AG09309 (cell line): ENCODE measurements around the gene SDK2.

Experiments
- DNase-seq: peaks from one replicate; pipeline ENCODE4 v3.0.0-alpha.2; 2010; ENCODE audit warnings: low read depth
- H3K4me3 ChIP-seq: 2 replicates; pipeline ENCODE4 v1.5.1; 2011; ENCODE audit warnings: mild to moderate bottlenecking, low read depth, low read length, moderate library complexity; ENCODE audit not compliant: control insufficient read depth
- TF ChIP-seq, protein P1 (sequence below): IDR thresholded peaks from 2 replicates; pipeline ENCODE4 v1.5.1; 2011; ENCODE audit warnings: mild to moderate bottlenecking, low read depth, low read length, inconsistent platforms; ENCODE audit not compliant: insufficient read depth, control insufficient read depth; ENCODE audit errors: missing control alignments

Gene SDK2

DNA sequence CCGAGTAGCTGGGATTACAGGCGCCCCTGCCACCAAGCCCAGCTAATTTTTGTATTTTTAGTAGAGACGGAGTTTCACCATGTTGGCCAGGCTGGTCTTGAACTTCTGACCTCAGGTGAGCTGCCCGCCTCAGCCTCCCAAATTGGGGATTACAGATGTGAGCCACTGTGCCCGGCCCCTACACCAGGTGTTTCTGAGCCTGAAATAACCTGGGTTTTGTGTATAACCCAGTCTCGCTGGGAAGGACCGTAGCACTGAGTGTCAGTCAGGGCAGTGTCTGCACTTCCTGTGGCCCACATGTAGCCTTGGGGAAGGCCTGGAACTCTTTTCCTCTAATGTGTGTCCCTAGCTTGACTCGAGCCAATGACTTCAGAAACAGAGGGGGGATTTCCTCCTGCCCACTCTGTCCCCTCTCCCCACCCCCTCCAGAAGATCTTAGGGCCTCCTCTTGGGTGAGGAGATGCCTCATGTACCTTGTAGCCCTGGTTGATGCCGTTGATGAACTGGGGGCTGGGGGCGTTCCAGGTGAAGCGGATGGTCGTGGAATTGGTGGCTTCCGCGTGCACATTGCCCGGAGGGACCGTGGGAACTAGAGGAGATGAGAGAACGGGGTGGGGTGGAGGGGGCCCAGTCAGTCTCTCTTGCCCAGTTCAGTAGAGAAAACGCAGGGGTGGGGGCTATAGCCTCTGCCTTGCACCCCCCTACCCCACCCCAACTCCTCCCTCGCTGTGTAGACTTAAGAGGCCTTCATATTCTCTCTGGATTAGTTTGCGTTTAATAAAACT, 229.9 kb downstream of the SDK2 start:
- no peak overlapping the region for H3K4me3 ChIP-seq
- DNase-seq, result no peak
- TF ChIP-seq, protein P1, sequence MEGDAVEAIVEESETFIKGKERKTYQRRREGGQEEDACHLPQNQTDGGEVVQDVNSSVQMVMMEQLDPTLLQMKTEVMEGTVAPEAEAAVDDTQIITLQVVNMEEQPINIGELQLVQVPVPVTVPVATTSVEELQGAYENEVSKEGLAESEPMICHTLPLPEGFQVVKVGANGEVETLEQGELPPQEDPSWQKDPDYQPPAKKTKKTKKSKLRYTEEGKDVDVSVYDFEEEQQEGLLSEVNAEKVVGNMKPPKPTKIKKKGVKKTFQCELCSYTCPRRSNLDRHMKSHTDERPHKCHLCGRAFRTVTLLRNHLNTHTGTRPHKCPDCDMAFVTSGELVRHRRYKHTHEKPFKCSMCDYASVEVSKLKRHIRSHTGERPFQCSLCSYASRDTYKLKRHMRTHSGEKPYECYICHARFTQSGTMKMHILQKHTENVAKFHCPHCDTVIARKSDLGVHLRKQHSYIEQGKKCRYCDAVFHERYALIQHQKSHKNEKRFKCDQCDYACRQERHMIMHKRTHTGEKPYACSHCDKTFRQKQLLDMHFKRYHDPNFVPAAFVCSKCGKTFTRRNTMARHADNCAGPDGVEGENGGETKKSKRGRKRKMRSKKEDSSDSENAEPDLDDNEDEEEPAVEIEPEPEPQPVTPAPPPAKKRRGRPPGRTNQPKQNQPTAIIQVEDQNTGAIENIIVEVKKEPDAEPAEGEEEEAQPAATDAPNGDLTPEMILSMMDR, result no peak

DNA sequence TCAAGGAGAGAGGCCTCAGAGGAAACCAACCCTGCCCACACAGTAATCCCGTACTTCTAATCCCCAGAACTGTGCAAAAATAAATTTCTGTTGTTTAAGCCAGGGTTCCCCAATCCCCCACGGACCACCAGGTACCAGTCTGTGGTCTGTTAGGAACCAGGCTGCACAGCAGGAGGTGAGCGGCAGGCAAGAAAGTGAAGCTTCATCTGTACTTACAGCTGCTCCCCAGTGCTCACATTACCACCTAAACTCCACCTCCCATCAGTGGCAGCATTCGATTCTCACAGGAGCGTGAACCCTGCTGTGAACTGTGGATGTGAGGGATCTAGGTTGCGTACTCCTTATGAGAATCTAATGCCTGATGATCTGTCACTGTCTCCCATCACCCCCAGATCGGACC, 231.3 kb downstream of the SDK2 start:
- no peak overlapping the region for H3K4me3 ChIP-seq
- TF ChIP-seq, protein P1, result no peak
- DNase-seq, result no peak

GRCh38 chr17:73411313-73411747, 232.9 kb downstream of the SDK2 start:
- no peak for DNase-seq
- TF ChIP-seq, protein P1, result no peak
- no peak overlapping the region for H3K4me3 ChIP-seq

GRCh38 chr17:73410586-73411312, 233.5 kb downstream of the SDK2 start:
- H3K4me3 ChIP-seq, result no peak overlapping the region
- TF ChIP-seq, protein P1, result no peak
- DNase-seq, result no peak

DNA sequence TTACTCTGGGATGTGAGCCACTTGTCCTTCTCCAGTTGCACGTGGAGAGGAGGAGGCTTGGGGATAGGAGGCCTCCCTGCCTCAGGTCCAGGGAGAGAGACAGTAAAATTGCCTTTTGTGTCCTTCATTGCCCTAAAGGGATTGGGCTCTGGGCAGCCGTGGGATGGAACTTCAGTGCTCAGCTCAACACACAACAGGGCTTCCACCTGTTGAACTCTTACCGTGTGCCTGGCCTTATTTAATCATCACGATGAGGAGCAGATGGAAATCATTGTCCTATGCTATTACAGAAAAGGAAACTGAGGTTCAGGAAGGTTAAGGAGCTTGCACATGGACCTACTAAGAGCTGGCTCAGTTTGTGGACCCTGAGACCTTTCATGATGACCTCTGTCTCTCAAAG, 240.0 kb downstream of the SDK2 start:
- DNase-seq, result no peak

GRCh38 chr17:73402466-73402865, 241.8 kb downstream of the SDK2 start:
- no peak overlapping the region for H3K4me3 ChIP-seq
- TF ChIP-seq, protein P1, result no peak

More for the DNA sequence above, 240.0 kb downstream of the SDK2 start:
- TF ChIP-seq, protein P1, result no peak
- H3K4me3 ChIP-seq, result no peak overlapping the region

More at GRCh38 chr17:73402466-73402865, 241.8 kb downstream of the SDK2 start:
- no peak for DNase-seq
